Neutrophil (primary cell): ENCODE data around the gene LMO1.

ENCODE experiments used
- H3K27ac ChIP-seq: fragments of 200-600 bp; sonication (generic); 2 replicates; pipeline ENCODE4 v1.5.1; 2016; ENCODE audit warnings: mild to moderate bottlenecking, moderate library complexity
- H3K27me3 ChIP-seq: fragments of 200-600 bp; sonication (generic); 2 replicates; pipeline ENCODE4 v1.6.0; 2016; ENCODE audit warnings: mild to moderate bottlenecking
- H3K36me3 ChIP-seq: fragments of 200-600 bp; sonication (generic); 2 replicates; pipeline ENCODE4 v1.5.1; 2017
- H3K4me1 ChIP-seq, 2 experiments: fragments of 200-600 bp in 1 of 2; sonication (generic) in 1 of 2; 1 replicate in 1 of 2; 2 replicates in 1 of 2; pipeline versions ENCODE4 v1.5.1 to v1.6.1; 2013 to 2016; ENCODE audit warnings: low read depth in 1 of 2, low read length in 1 of 2, mild to moderate bottlenecking in 1 of 2, moderate library complexity in 1 of 2; ENCODE audit not compliant: control insufficient read depth in 1 of 2, insufficient read depth in 1 of 2
- H3K4me3 ChIP-seq, 2 experiments: fragments of 200-600 bp in 1 of 2; sonication (generic) in 1 of 2; 1 replicate in 1 of 2; 2 replicates in 1 of 2; pipeline ENCODE4 v1.5.1; 2013 to 2016; ENCODE audit warnings: low read depth in 1 of 2, low read length in 1 of 2, mild to moderate bottlenecking in 1 of 2, moderate library complexity in 1 of 2
- H3K9me3 ChIP-seq: fragments of 200-600 bp; sonication (generic); 2 replicates; pipeline ENCODE4 v1.5.1; 2016
- CTCF ChIP-seq: fragments of 200-600 bp; sonication (generic); IDR thresholded peaks from 2 replicates; pipeline ENCODE4 v1.5.1; 2016; ENCODE audit warnings: antibody characterized with exemption

The LMO1 gene

GRCh38 chr11:8267831-8268529 is 4.3 kb upstream of the LMO1 start:
- Histone ChIP-seq H3K4me3 (no peak overlapping the region), H3K36me3 (no peaks in the 10 kb centered on the region), H3K27ac (no peak overlapping the region), H3K27me3 (peaks cover 100% of the 10 kb centered on the region), H3K9me3 (no peaks in the 10 kb centered on the region), H3K4me1 (peaks cover 7 to 16% of the 10 kb centered on the region in 2 experiments)
- TF ChIP-seq CTCF, result no peak

- H3K9me3 ChIP-seq, result no peaks in the 10 kb centered on the region
- H3K27me3 ChIP-seq, result peaks cover 100% of the 10 kb centered on the region
- H3K36me3 ChIP-seq, result no peaks in the 10 kb centered on the region
- peaks cover 7 to 20% of the 10 kb centered on the region in 2 experiments for H3K4me1 ChIP-seq
- H3K27ac ChIP-seq, result no peak overlapping the region
- TF ChIP-seq CTCF, result no peak
- no peak overlapping the region for H3K4me3 ChIP-seq
These were observed 3.6 kb upstream of the LMO1 start for GRCh38 chr11:8267280-8267679.

- no peaks in the 10 kb centered on the region for H3K36me3 ChIP-seq
- no peak overlapping the region for H3K27ac ChIP-seq
- H3K4me3 ChIP-seq, result no peak overlapping the region
- H3K27me3 ChIP-seq, result peaks cover 100% of the 10 kb centered on the region
- TF ChIP-seq CTCF, result no peak
- peaks cover 7 to 20% of the 10 kb centered on the region in 2 experiments for H3K4me1 ChIP-seq
- H3K9me3 ChIP-seq, result no peaks in the 10 kb centered on the region
These were observed 2.9 kb upstream of the LMO1 start for GRCh38 chr11:8266246-8267241.

- no peaks in the 10 kb centered on the region for H3K36me3 ChIP-seq
- H3K4me3 ChIP-seq, result no peak overlapping the region
- peaks cover 100% of the 10 kb centered on the region for H3K27me3 ChIP-seq
- TF ChIP-seq CTCF, result no peak
- no peaks in the 10 kb centered on the region for H3K9me3 ChIP-seq
- peaks cover 7 to 20% of the 10 kb centered on the region in 2 experiments for H3K4me1 ChIP-seq
- no peak overlapping the region for H3K27ac ChIP-seq
These were observed 2.1 kb upstream of the LMO1 start for GRCh38 chr11:8265681-8266241.

GRCh38 chr11:8263109-8263768 is 439 bp downstream of the LMO1 start:
- Histone ChIP-seq H3K4me1 (peaks cover 7 to 19% of the 10 kb centered on the region in 2 experiments), H3K4me3 (peak overlapping the region in 1 of 2 experiments; percentile 14), H3K27me3 (peaks cover 100% of the 10 kb centered on the region), H3K36me3 (no peaks in the 10 kb centered on the region), H3K27ac (no peak overlapping the region), H3K9me3 (no peaks in the 10 kb centered on the region)
- TF ChIP-seq CTCF, result no peak
